Activated naive CD8-positive, alpha-beta T cell treated with anti-CD3 and anti-CD28 coated beads for 36 hours (primary cell): ENCODE measurements around the gene TRIM58. TPM values are rescaled to one million over a fixed set of nuclear protein-coding genes. Genes with fewer than 3 reads are reported as not detected.

Experiments
- DNase-seq: peaks from one replicate; pipeline ENCODE4 v3.0.0; 2021
- H3K27ac Mint-ChIP-seq: one replicate; pipeline ENCODE4 v1.8.0; 2022; ENCODE audit warnings: mild to moderate bottlenecking, moderate library complexity, mixed read lengths
- H3K27me3 Mint-ChIP-seq: one replicate; pipeline ENCODE4 v1.8.0; 2022; ENCODE audit warnings: mild to moderate bottlenecking, mixed read lengths
- H3K36me3 Mint-ChIP-seq: one replicate; pipeline ENCODE4 v1.8.0; 2021; ENCODE audit warnings: mild to moderate bottlenecking, mixed read lengths
- H3K4me1 Mint-ChIP-seq: one replicate; pipeline ENCODE4 v1.8.0; 2021; ENCODE audit warnings: mixed read lengths
- H3K4me3 Mint-ChIP-seq: one replicate; pipeline ENCODE4 v1.8.0; 2022; ENCODE audit warnings: mild to moderate bottlenecking, moderate library complexity, mixed read lengths
- H3K9me3 Mint-ChIP-seq: one replicate; pipeline ENCODE4 v1.8.0; 2022; ENCODE audit warnings: mixed read lengths
- total RNA-seq, 2 experiments: library from RNA; stranded (reverse); gene quantifications; one replicate each; pipeline ENCODE4 v1.2.3, GENCODE V29; 2021

TRIM58 gene
- total RNA-seq, 2 experiments from 2014 or later: 0.06 to 0.08 TPM

DNA sequence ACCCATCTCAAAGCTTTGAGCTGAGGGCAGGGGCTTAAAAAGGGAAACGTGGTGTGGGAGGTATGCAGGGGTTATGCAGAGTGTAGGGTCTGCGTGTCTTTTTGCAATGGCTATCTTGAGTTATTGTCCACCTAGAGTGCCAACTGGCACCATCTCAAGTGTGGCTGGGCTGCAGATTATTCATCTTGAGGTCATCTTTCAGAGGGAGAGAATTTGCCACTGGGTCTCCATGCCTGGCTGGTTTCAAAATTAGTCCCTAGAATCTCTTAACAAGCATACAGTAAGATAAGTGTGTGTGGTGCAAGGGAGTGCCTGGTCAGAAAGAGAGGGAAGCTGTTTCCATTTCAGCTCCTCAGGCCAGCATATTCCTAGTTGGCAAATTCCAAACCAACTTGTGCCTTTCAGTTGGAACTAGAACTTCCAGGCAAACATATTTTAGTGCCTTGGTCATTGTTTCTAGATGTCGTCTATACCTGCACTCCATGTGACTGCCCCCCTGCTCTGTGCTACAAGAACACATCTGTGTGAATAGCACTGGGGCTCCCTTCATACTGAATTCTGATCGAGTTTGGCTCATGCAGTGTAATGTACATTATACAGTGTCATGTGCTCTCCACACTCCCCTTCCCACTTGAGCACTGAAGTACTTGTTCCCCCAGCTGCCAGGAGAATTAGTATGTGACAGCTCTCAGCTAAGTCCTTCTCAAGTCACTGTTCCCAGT, 58.1 kb downstream of the TRIM58 start:
- Mint-ChIP-seq H3K9me3 (no peaks in the 10 kb centered on the region), H3K27me3 (peaks cover 4% of the 10 kb centered on the region), H3K27ac (no peak overlapping the region), H3K36me3 (no peaks in the 10 kb centered on the region), H3K4me3 (no peak overlapping the region), H3K4me1 (no peaks in the 10 kb centered on the region)
- no peak for DNase-seq

DNA sequence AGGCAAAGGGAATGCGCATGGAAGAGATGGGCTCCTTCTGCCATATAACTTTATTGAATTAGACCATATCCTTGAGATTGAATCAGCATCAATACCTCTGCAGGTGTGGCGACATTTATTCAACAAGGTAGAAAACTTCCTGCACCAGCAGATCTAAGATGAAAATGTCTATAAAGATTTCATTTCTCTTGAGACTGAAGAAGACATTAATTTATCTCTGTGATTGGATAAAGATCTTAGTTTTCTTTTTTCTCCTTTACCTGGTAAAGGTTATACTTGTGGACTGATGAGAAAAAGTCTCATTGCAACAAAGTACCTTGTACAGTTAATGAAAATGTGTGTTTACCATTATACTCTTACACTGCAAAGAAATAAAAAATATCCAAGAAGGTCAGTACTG, 63.0 kb downstream of the TRIM58 start, which contains the start of gene OR2T8:
Gene OR2T8 (plus strand): TSS at position 301 of the 400 bp plus-strand sequence. CDS start 766 bp downstream, outside the sequence.
- H3K36me3 Mint-ChIP-seq: no peaks in the 10 kb centered on the region
- H3K27me3 Mint-ChIP-seq: peaks cover 4% of the 10 kb centered on the region
- no peak for DNase-seq
- H3K4me1 Mint-ChIP-seq: no peaks in the 10 kb centered on the region
- no peak within 1 kb of the TSS for H3K4me3 Mint-ChIP-seq
- H3K27ac Mint-ChIP-seq: no peak within 1 kb of the TSS
- H3K9me3 Mint-ChIP-seq: no peaks in the 10 kb centered on the region

DNA sequence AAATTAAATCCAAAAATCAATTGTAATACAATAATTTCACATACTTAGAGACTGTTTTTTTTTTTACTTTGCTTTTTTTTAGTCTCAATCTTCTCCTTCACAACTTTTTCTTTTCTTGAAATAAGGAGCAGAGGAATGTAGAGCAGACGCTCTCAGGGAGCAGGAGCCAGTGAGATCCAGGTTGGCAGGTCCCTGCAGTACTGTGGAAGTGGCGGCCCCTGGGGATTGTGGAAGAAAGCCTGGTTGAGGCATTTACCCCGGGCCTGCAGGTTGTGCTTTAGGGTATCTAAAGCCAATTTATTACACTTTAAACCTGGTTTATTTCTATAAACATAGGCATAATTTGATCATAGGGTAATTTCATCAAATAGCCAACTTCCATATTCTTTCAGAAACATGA, 67.0 kb downstream of the TRIM58 start:
- no peaks in the 10 kb centered on the region for H3K9me3 Mint-ChIP-seq
- peaks cover 4% of the 10 kb centered on the region for H3K27me3 Mint-ChIP-seq

DNA sequence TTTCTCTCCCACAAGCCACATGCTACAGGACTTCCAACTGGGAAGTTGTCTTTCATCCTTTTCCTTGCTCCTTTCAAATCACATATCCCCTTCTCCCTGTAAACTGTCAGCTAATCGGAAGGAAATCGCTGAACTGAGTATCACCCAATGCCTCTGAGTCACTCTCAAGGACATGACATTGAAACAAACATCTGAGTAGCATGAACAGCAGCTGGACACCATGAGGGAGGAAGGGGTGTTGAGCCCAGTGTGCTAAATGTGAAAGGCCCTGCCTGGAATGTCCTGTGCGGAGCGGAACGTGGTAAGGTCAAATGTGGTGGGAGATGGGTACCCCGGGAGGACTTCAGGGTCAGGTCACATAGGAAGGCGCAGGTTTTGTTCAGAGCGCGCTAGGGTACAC, 67.9 kb downstream of the TRIM58 start, which contains the start of gene OR2AJ1:
Gene OR2AJ1 (plus strand): TSS at position 22 of the 400 bp plus-strand sequence. CDS start 8,880 bp downstream, outside the sequence.
- no peak within 1 kb of the TSS for H3K27ac Mint-ChIP-seq
- H3K4me1 Mint-ChIP-seq: no peaks in the 10 kb centered on the region
- no peaks in the 10 kb centered on the region for H3K9me3 Mint-ChIP-seq
- H3K27me3 Mint-ChIP-seq: peaks cover 4% of the 10 kb centered on the region
- no peak within 1 kb of the TSS for H3K4me3 Mint-ChIP-seq
- no peaks in the 10 kb centered on the region for H3K36me3 Mint-ChIP-seq
- no peak for DNase-seq

More for the DNA sequence above, 67.0 kb downstream of the TRIM58 start:
- no peak for DNase-seq
- Mint-ChIP-seq H3K4me3 (no peak overlapping the region), H3K36me3 (no peaks in the 10 kb centered on the region), H3K27ac (no peak overlapping the region), H3K4me1 (no peaks in the 10 kb centered on the region)

Other genes starting within 250 kb of the TRIM58 start
- not detected for gene OR13G1, start 177.4 kb upstream of the TRIM58 start, total RNA-seq
- gene OR6F1, start 140.5 kb upstream of the TRIM58 start, total RNA-seq: not detected
- not detected for gene OR14K1, start 118.6 kb upstream of the TRIM58 start, total RNA-seq
- gene OR14A2, start 109.0 kb upstream of the TRIM58 start, total RNA-seq: not detected
- not detected for gene OR1C1, start 96.6 kb upstream of the TRIM58 start, total RNA-seq
- not detected for gene OR14A16, start 33.1 kb upstream of the TRIM58 start, total RNA-seq
- not detected for gene OR11L1, start 15.3 kb upstream of the TRIM58 start, total RNA-seq
- gene OR2W3, start 38.4 kb downstream of the TRIM58 start, total RNA-seq: not detected
- gene OR2T8, start 63.1 kb downstream of the TRIM58 start, total RNA-seq: not detected
- not detected for gene OR2AJ1, start 67.7 kb downstream of the TRIM58 start, total RNA-seq
- gene OR2L8, start 91.7 kb downstream of the TRIM58 start, total RNA-seq: not detected
- not detected for gene OR2AK2, start 108.0 kb downstream of the TRIM58 start, total RNA-seq
- not detected for gene OR2L5, start 156.5 kb downstream of the TRIM58 start, total RNA-seq
- gene OR2L2, start 172.9 kb downstream of the TRIM58 start, total RNA-seq: under 1 TPM in 1 of 2 experiments, not detected in 1; 0.06 TPM
- gene OR2L3, start 189.6 kb downstream of the TRIM58 start, total RNA-seq: not detected
- not detected for gene OR2L13, start 238.0 kb downstream of the TRIM58 start, total RNA-seq